ENCODE results near the gene UPF3A. TPM values are rescaled to one million over a fixed set of nuclear protein-coding genes. Genes with fewer than 3 reads are reported as not detected.

UPF3A gene
- polyA plus RNA-seq, 2 of the 4 experiments (the other 2 are of a cell fraction), result 51.0 to 62.6 TPM

DNA sequence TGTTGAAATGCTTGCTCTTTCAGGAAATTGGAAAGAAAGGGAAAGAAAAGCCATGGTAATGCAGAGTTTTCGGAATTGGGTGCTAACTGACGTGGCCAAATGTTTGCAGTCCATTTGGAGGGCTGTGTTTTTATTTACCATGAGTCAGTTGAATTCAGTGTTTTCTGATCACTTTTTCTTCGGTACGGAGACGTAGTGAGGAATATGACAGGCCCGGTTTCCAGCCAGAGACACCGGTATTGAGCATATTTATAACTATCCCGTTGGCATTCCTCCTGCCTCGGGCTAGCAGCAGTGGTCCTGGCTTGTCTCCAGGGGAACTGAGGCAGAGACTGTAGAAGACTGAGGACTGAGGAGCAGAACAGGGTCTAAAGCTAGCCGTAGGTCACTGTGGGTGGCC is 45.7 kb upstream of the UPF3A start (continued):
- TF ChIP-seq MAFK (IDR thresholded peaks at IDR 0.05; ENCODE audit: partially characterized antibody), result no peak
- no peak for TF ChIP-seq RARB (CRISPR knock-in tag; IDR thresholded peaks at IDR 0.05)

DNA sequence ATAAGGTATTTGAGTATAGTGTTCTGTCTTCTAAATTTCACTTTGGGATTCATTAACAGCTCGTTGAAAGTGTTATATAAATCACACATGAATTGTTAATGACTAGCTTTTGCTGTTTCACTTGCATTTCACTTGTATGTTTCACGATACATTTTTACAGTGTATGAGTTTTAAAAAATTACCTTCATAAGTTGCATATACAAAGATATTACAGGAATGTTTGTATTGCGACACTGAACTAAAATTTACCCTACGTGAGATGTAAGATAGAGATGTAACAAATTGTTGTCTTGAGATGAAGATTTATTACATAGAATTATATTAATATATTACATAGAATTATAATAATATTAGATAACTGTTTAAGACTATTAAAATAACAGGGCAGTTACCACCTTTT is 45.2 kb upstream of the UPF3A start:
- ChIA-PET CTCF (interaction anchor here (1.6 to 2.4 kb wide), 2 partner anchors 10 to 12 kb away, joined by 4 to 7 read pairs; no protein-coding TSS in a partner anchor), POLR2A (interaction anchor here (0.7 kb wide), 1 partner anchor 137 kb away, joined by 3 read pairs; no protein-coding TSS in a partner anchor)
- peaks cover 5% of the 10 kb centered on the region; the same call in 1 of the 3 replicates for H3K4me1 ChIP-seq
- TF ChIP-seq HOXB5 (CRISPR knock-in tag; IDR thresholded peaks at IDR 0.05) (no peak), NFE2L2 (conservative IDR thresholded peaks at IDR 0.05; ENCODE audit: low read length) (no peak), ZSCAN20 (CRISPR knock-in tag; IDR thresholded peaks at IDR 0.05) (no peak), SMC3 (IDR thresholded peaks at IDR 0.05) (no peak), MAZ (IDR thresholded peaks at IDR 0.05; ENCODE audit: borderline replicate concordance, low read depth, low read length) (no peak), FOSL2 (IDR thresholded peaks at IDR 0.05) (no peak), FOSL2 (CRISPR knock-in tag; IDR thresholded peaks at IDR 0.05) (no peak), KDM5A (IDR thresholded peaks at IDR 0.05) (no peak), ZC3H11A (IDR thresholded peaks at IDR 0.05) (no peak), RARB (CRISPR knock-in tag; IDR thresholded peaks at IDR 0.05) (no peak), CBX8 (IDR thresholded peaks at IDR 0.05) (no peak), BHLHE40 (IDR thresholded peaks at IDR 0.05; ENCODE audit: low read depth, low read length) (no peak), TP53 (CRISPR knock-in tag; IDR thresholded peaks at IDR 0.05) (no peak)
- TF ChIP-seq, protein P1, sequence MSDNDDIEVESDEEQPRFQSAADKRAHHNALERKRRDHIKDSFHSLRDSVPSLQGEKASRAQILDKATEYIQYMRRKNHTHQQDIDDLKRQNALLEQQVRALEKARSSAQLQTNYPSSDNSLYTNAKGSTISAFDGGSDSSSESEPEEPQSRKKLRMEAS (IDR thresholded peaks at IDR 0.05), result no peak
- TF ChIP-seq, protein P2, sequence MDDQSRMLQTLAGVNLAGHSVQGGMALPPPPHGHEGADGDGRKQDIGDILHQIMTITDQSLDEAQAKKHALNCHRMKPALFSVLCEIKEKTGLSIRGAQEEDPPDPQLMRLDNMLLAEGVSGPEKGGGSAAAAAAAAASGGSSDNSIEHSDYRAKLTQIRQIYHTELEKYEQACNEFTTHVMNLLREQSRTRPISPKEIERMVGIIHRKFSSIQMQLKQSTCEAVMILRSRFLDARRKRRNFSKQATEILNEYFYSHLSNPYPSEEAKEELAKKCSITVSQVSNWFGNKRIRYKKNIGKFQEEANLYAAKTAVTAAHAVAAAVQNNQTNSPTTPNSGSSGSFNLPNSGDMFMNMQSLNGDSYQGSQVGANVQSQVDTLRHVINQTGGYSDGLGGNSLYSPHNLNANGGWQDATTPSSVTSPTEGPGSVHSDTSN (IDR thresholded peaks at IDR 0.05), result no peak
- TF ChIP-seq, protein P3, sequence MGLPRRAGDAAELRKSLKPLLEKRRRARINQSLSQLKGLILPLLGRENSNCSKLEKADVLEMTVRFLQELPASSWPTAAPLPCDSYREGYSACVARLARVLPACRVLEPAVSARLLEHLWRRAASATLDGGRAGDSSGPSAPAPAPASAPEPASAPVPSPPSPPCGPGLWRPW (IDR thresholded peaks at IDR 0.05), result no peak
- peak overlapping the region in 1 of 2 experiments; percentile 97; a peak in 2 of 6 replicates for H3K27ac ChIP-seq
- H3K4me3 ChIP-seq, result peak overlapping the region; percentile 83
- H3K9me3 ChIP-seq, result no peaks in the 10 kb centered on the region
- H3K4me2 ChIP-seq, result peak overlapping the region; percentile 98
- 63% methylated on average over 4 of the region's 4 CpGs for WGBS (ENCODE audit: missing lambda C conversion rate)
- DNase-seq (ENCODE audit: low read depth in 1 of 2, low spot score in 1 of 2) (no peak), FAIRE-seq (no peak), ATAC-seq (no peak)

DNA sequence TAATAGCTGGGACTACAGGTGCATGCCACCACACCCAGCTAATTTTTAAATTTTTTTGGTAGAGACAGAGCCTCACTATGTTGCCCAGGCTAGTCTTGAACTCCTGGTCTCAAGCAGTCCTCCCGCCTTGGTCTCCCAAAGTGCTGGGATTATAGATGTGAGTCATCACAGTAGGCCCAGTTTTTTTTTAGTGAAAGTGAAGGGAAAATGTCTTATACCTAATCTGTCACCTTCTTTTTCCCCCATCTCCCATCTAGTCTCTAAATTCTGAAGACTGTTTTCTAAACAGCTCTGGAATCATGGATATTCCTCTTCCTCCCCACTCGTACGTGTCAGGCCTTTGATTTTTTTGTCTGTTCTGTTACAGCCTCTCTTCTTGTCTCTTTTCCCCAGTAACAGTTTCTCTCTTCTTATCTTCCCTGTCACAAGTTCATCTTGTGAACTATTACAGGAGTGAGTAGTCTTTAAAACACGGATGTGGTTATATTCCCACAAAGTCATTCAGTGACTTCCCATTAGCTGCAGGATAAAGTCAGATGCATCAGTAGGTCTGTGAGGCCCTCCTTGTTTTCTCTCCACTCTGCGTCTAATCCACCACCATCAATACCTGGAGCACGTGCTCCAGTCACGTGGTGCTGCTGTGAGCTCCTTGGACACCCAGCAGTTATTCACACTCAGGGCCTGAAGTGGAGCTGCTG is 43.8 kb upstream of the UPF3A start:
- WGBS (ENCODE audit: missing lambda C conversion rate), result 95% methylated on average over 7 of the region's 7 CpGs
- FAIRE-seq (no peak), ATAC-seq (no peak), DNase-seq (ENCODE audit: low read depth in 1 of 2, low spot score in 1 of 2) (no peak)
- peaks cover 5% of the 10 kb centered on the region; the same call in 1 of the 3 replicates for H3K4me1 ChIP-seq
- ChIA-PET CTCF (interaction anchor here (0.8 to 2.4 kb wide), 2 partner anchors 10 to 490 kb away, joined by 3 to 7 read pairs; no protein-coding TSS in a partner anchor), POLR2A (no interaction called here)
- no peak for TF ChIP-seq MAZ (IDR thresholded peaks at IDR 0.05; ENCODE audit: borderline replicate concordance, low read depth, low read length)
- TF ChIP-seq, protein P1 (IDR thresholded peaks at IDR 0.05), result no peak
- TF ChIP-seq RCOR1 (IDR thresholded peaks at IDR 0.05; ENCODE audit: low read depth, low read length), result no peak
- no peak for TF ChIP-seq SREBF2 (IDR thresholded peaks at IDR 0.05)
- no peak for TF ChIP-seq JUNB (IDR thresholded peaks at IDR 0.05)
- no peak overlapping the region for H3K4me2 ChIP-seq
- no peak overlapping the region for H3K27ac ChIP-seq
- H3K9me3 ChIP-seq, result no peaks in the 10 kb centered on the region
- no peak overlapping the region for H3K4me3 ChIP-seq

DNA sequence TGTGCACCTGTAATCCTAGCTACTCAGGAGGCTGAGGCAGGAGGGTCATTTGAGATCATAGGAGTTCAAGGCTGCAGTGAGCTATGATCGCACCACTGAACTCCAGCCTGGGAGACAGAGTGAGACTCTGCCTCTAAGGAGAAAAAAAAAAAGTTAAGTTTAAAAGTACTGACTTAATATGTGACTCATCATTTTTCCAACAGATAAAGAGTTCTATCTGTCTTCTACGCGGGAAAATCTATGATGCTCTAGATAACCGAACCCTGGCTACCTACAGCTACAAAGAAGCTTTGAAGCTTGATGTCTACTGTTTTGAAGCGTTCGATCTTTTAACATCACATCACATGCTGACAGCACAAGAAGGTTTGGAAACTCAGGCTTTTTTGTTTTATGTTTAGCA is 39.5 kb upstream of the UPF3A start:
- whole genome bisulfite sequencing (ENCODE audit: missing lambda C conversion rate), result 91% methylated on average over 6 of the region's 6 CpGs
- ATAC-seq, result no peak
- no peak overlapping the region for H3K4me3 ChIP-seq
- H3K4me2 ChIP-seq, result no peak overlapping the region
- TF ChIP-seq MAFK (IDR thresholded peaks at IDR 0.05; ENCODE audit: partially characterized antibody), result peak; percentile 35
- TF ChIP-seq, protein P4, sequence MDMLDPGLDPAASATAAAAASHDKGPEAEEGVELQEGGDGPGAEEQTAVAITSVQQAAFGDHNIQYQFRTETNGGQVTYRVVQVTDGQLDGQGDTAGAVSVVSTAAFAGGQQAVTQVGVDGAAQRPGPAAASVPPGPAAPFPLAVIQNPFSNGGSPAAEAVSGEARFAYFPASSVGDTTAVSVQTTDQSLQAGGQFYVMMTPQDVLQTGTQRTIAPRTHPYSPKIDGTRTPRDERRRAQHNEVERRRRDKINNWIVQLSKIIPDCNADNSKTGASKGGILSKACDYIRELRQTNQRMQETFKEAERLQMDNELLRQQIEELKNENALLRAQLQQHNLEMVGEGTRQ (IDR thresholded peaks at IDR 0.05), result no peak
- TF ChIP-seq TP53 (CRISPR knock-in tag; IDR thresholded peaks at IDR 0.05), result no peak
- TF ChIP-seq EHMT2 (IDR thresholded peaks at IDR 0.05; ENCODE audit: low read depth), result no peak
- no peak for TF ChIP-seq CHD4 (IDR thresholded peaks at IDR 0.05; ENCODE audit: borderline replicate concordance)
- no peak for TF ChIP-seq CBX8 (IDR thresholded peaks at IDR 0.05)
- no peaks in the 10 kb centered on the region for H3K9me3 ChIP-seq
- ChIA-PET POLR2A (no interaction called here), CTCF (no interaction called here)
- H3K4me1 ChIP-seq, result no peaks in the 10 kb centered on the region
- no peak for FAIRE-seq
- no peak for DNase-seq (ENCODE audit: low read depth in 1 of 2, low spot score in 1 of 2)
- H3K27ac ChIP-seq, result no peak overlapping the region

Measured in A549 (cell line).